Neural cell (in vitro differentiated cells): Measurements from ENCODE around the gene ADGRF3. TPM values are rescaled to one million over a fixed set of nuclear protein-coding genes. Genes with fewer than 3 reads are reported as not detected.
A peak's percentile ranks its signal among the peaks of the same experiment; 100 is the strongest.

Source experiments
- H2AFZ ChIP-seq: fragments of 200-600, 300-800 bp; sonication (generic), shearing (Covaris generic); 2 replicates; pipeline ENCODE4 v1.6.0; 2014; ENCODE audit warnings: low read depth, mild to moderate bottlenecking, antibody characterized with exemption, low read length, moderate library complexity
- H3F3A ChIP-seq: fragments of 200-600 bp; shearing (Covaris generic); 2 replicates; pipeline ENCODE4 v1.6.1; 2016; ENCODE audit warnings: mild to moderate bottlenecking, moderate library complexity, mixed read lengths, antibody characterized with exemption, low read length; ENCODE audit not compliant: insufficient read depth, poor library complexity, severe bottlenecking
- H3K27ac ChIP-seq: fragments of 200-600, 300-800 bp; sonication (generic), shearing (Covaris generic); 2 replicates; pipeline ENCODE4 v1.5.1; 2014; ENCODE audit warnings: mild to moderate bottlenecking, low read length, moderate library complexity
- H3K27me3 ChIP-seq: fragments of 300-800, 200-600 bp; sonication (generic), shearing (Covaris generic); 2 replicates; pipeline ENCODE4 v1.6.0; 2014; ENCODE audit warnings: mild to moderate bottlenecking, low read depth, low read length, moderate library complexity; ENCODE audit not compliant: insufficient read depth
- H3K36me3 ChIP-seq: fragments of 300-800, 200-600 bp; sonication (generic), shearing (Covaris generic); 2 replicates; pipeline ENCODE4 v1.5.1; 2014; ENCODE audit warnings: mild to moderate bottlenecking, antibody characterized with exemption, low read length, moderate library complexity; ENCODE audit not compliant: insufficient read depth
- H3K4me2 ChIP-seq: fragments of 300-800, 200-600 bp; sonication (generic), shearing (Covaris generic); 2 replicates; pipeline ENCODE4 v1.6.0; 2014; ENCODE audit warnings: mild to moderate bottlenecking, low read length
- H3K4me3 ChIP-seq: fragments of 300-800, 200-600 bp; sonication (generic), shearing (Covaris generic); 2 replicates; pipeline ENCODE4 v1.5.1; 2014; ENCODE audit warnings: mild to moderate bottlenecking, low read length, moderate library complexity
- H3K79me2 ChIP-seq: fragments of 200-600 bp; shearing (Covaris generic); replicated peaks from 2 replicates; pipeline ENCODE4 v1.6.0; 2014; ENCODE audit warnings: mild to moderate bottlenecking, low read length, moderate library complexity; ENCODE audit not compliant: insufficient read depth
- H3K9ac ChIP-seq: fragments of 300-800, 200-600 bp; sonication (generic), shearing (Covaris generic); 2 replicates; pipeline ENCODE4 v1.6.1; 2016; ENCODE audit warnings: mild to moderate bottlenecking, low read length, mixed read lengths
- H3K9me2 ChIP-seq: fragments of 200-600 bp; shearing (Covaris generic); 2 replicates; pipeline ENCODE4 v1.6.1; 2016; ENCODE audit warnings: mild to moderate bottlenecking, low read length, mixed read lengths; ENCODE audit not compliant: insufficient read depth
- H3K9me3 ChIP-seq: fragments of 200-600, 300-800 bp; sonication (generic), shearing (Covaris generic); 2 replicates; pipeline ENCODE4 v1.6.1; 2016; ENCODE audit warnings: mild to moderate bottlenecking, mixed run types, low read length, moderate library complexity, mixed read lengths
- H4K20me1 ChIP-seq: fragments of 200-600 bp; shearing (Covaris generic); 2 replicates; pipeline ENCODE4 v1.6.1; 2016; ENCODE audit warnings: mild to moderate bottlenecking, mixed run types; ENCODE audit not compliant: insufficient read depth
- EP300 ChIP-seq: fragments of 450-650 bp; conservative IDR thresholded peaks from 2 replicates; pipeline ENCODE4 v1.6.1; 2014; ENCODE audit warnings: antibody characterized with exemption, mild to moderate bottlenecking, moderate library complexity; ENCODE audit not compliant: poor library complexity, severe bottlenecking
- EZH2 ChIP-seq: fragments of 200-600, 300-800 bp; shearing (Covaris generic), sonication (generic); IDR thresholded peaks from 2 replicates; pipeline ENCODE4 v1.6.1; 2014; ENCODE audit warnings: antibody characterized with exemption, low read length, borderline replicate concordance, mild to moderate bottlenecking; ENCODE audit not compliant: insufficient read depth, poor library complexity, severe bottlenecking
- MXI1 ChIP-seq: fragments of 450-650 bp; conservative IDR thresholded peaks from 2 replicates; pipeline ENCODE4 v1.6.1; 2014; ENCODE audit warnings: antibody characterized with exemption, mild to moderate bottlenecking; ENCODE audit not compliant: poor library complexity, severe bottlenecking
- POLR2AphosphoS5 ChIP-seq: IDR thresholded peaks from 2 replicates; pipeline ENCODE4 v1.6.1; 2012
- RAD21 ChIP-seq: fragments of 450-650 bp; conservative IDR thresholded peaks from 2 replicates; pipeline ENCODE4 v1.6.1; 2014; ENCODE audit warnings: antibody characterized with exemption, mild to moderate bottlenecking, moderate library complexity
- SMC3 ChIP-seq: fragments of 450-650 bp; conservative IDR thresholded peaks from 2 replicates; pipeline ENCODE4 v1.6.1; 2014; ENCODE audit warnings: antibody characterized with exemption, mild to moderate bottlenecking, moderate library complexity; ENCODE audit not compliant: poor library complexity
- TAF1 ChIP-seq: IDR thresholded peaks from 2 replicates; pipeline ENCODE4 v1.6.1; 2012; ENCODE audit warnings: low read depth
- polyA plus RNA-seq: library from polyadenylated mRNA; depleted of rRNA; stranded (reverse); fragments of >200 nt; gene quantifications from 2 replicates; pipeline ENCODE4 v1.2.3, GENCODE V29; 2014
- TF ChIP-seq, protein P1 (sequence below): fragments of 450-650 bp; IDR thresholded peaks from 2 replicates; pipeline ENCODE4 v1.5.1; 2014; ENCODE audit warnings: antibody characterized with exemption, mild to moderate bottlenecking, moderate library complexity; ENCODE audit not compliant: poor library complexity, severe bottlenecking
- TF ChIP-seq, protein P2 (sequence below): IDR thresholded peaks from 2 replicates; pipeline ENCODE4 v1.6.1; 2012; ENCODE audit warnings: borderline replicate concordance

ADGRF3 gene
- polyA plus RNA-seq, 1 donor from 2014 or later = 0.42 TPM

- Histone ChIP-seq H3K4me2 (no peak overlapping the region), H3F3A (no peaks in the 10 kb centered on the region), H3K9me2 (no peaks in the 10 kb centered on the region), H3K27ac (no peak overlapping the region), H3K27me3 (no peaks in the 10 kb centered on the region), H3K9me3 (no peaks in the 10 kb centered on the region), H4K20me1 (no peaks in the 10 kb centered on the region), H3K4me3 (no peak overlapping the region), H3K79me2 (no peaks in the 10 kb centered on the region), H2AFZ (no peak overlapping the region), H3K9ac (no peak overlapping the region), H3K36me3 (no peaks in the 10 kb centered on the region)
- TF ChIP-seq EZH2 = no peak
- TF ChIP-seq EP300 = no peak
- TF ChIP-seq RAD21 = no peak
- TF ChIP-seq, protein P1, sequence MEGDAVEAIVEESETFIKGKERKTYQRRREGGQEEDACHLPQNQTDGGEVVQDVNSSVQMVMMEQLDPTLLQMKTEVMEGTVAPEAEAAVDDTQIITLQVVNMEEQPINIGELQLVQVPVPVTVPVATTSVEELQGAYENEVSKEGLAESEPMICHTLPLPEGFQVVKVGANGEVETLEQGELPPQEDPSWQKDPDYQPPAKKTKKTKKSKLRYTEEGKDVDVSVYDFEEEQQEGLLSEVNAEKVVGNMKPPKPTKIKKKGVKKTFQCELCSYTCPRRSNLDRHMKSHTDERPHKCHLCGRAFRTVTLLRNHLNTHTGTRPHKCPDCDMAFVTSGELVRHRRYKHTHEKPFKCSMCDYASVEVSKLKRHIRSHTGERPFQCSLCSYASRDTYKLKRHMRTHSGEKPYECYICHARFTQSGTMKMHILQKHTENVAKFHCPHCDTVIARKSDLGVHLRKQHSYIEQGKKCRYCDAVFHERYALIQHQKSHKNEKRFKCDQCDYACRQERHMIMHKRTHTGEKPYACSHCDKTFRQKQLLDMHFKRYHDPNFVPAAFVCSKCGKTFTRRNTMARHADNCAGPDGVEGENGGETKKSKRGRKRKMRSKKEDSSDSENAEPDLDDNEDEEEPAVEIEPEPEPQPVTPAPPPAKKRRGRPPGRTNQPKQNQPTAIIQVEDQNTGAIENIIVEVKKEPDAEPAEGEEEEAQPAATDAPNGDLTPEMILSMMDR = no peak
- TF ChIP-seq, protein P2, sequence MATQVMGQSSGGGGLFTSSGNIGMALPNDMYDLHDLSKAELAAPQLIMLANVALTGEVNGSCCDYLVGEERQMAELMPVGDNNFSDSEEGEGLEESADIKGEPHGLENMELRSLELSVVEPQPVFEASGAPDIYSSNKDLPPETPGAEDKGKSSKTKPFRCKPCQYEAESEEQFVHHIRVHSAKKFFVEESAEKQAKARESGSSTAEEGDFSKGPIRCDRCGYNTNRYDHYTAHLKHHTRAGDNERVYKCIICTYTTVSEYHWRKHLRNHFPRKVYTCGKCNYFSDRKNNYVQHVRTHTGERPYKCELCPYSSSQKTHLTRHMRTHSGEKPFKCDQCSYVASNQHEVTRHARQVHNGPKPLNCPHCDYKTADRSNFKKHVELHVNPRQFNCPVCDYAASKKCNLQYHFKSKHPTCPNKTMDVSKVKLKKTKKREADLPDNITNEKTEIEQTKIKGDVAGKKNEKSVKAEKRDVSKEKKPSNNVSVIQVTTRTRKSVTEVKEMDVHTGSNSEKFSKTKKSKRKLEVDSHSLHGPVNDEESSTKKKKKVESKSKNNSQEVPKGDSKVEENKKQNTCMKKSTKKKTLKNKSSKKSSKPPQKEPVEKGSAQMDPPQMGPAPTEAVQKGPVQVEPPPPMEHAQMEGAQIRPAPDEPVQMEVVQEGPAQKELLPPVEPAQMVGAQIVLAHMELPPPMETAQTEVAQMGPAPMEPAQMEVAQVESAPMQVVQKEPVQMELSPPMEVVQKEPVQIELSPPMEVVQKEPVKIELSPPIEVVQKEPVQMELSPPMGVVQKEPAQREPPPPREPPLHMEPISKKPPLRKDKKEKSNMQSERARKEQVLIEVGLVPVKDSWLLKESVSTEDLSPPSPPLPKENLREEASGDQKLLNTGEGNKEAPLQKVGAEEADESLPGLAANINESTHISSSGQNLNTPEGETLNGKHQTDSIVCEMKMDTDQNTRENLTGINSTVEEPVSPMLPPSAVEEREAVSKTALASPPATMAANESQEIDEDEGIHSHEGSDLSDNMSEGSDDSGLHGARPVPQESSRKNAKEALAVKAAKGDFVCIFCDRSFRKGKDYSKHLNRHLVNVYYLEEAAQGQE = no peak
- no peak for TF ChIP-seq POLR2AphosphoS5
- TF ChIP-seq TAF1 = no peak
- no peak for TF ChIP-seq SMC3
- no peak for TF ChIP-seq MXI1
Observed at GRCh38 chr2:26302846-26303245, 43.7 kb downstream of the ADGRF3 start.

- H3K9me3 ChIP-seq = no peaks in the 10 kb centered on the region
- no peaks in the 10 kb centered on the region for H3K9me2 ChIP-seq
- H3K36me3 ChIP-seq = no peaks in the 10 kb centered on the region
- no peak overlapping the region for H2AFZ ChIP-seq
- H3K27ac ChIP-seq = no peak overlapping the region
- H3K79me2 ChIP-seq = no peaks in the 10 kb centered on the region
- TF ChIP-seq EZH2 = no peak
- TF ChIP-seq MXI1 = no peak
- TF ChIP-seq, protein P1 = no peak
- no peak for TF ChIP-seq POLR2AphosphoS5
- no peak for TF ChIP-seq SMC3
- TF ChIP-seq RAD21 = no peak
- no peak for TF ChIP-seq TAF1
- TF ChIP-seq, protein P2 = no peak
- no peak for TF ChIP-seq EP300
- no peaks in the 10 kb centered on the region for H3F3A ChIP-seq
- no peak overlapping the region for H3K4me2 ChIP-seq
- H3K27me3 ChIP-seq = no peaks in the 10 kb centered on the region
- no peak overlapping the region for H3K9ac ChIP-seq
- H4K20me1 ChIP-seq = no peaks in the 10 kb centered on the region
- peak overlapping the region; percentile 40 for H3K4me3 ChIP-seq
Observed at GRCh38 chr2:26300234-26300925, 46.2 kb downstream of the ADGRF3 start.
